ENCODE data around the gene SPAG5. TPM values are rescaled to one million over a fixed set of nuclear protein-coding genes. Genes with fewer than 3 reads are reported as not detected.

Gene SPAG5
- total and polyA plus RNA-seq, 2 experiments from 2014 or later, result 99.6 to 104 TPM

DNA sequence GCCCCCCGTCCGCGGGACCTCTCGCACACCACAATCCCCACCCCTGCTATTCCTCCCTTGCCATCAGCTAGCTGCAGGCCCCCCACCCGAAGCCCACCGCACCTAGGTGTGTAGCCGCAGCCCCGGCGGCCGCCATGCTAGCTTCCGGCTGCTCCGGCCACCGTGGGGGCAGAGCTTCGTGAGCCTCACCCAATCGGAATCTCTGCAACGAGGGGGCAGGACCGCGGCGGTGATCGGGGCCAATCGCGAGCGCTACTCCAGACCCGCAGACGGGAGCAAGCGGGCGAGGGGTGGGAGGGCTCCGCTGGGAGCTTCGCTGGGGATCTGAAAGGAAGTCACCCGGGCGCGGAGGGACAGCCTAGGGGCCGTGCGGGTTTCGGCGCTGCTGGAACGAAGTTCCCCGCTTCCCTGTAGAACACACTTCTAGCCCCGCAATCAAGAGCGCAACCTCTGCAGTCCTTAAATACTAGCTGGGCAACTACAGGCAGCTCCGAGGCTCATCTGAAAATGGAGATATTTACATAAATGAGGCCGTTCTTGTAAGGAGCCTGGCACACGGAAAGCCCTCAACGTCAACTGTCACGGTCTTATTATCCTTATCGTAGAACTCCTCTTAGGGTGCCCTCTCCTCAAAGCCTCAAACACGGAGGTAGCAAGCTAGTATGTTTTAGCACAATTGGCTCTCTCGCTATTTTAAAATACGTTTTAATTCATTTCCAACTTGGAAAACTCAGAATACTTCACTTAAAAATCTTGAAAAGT lies 27.3 kb downstream of the SPAG5 start, which contains the start of gene PIGS (continued):
- TF ChIP-seq, protein P1, sequence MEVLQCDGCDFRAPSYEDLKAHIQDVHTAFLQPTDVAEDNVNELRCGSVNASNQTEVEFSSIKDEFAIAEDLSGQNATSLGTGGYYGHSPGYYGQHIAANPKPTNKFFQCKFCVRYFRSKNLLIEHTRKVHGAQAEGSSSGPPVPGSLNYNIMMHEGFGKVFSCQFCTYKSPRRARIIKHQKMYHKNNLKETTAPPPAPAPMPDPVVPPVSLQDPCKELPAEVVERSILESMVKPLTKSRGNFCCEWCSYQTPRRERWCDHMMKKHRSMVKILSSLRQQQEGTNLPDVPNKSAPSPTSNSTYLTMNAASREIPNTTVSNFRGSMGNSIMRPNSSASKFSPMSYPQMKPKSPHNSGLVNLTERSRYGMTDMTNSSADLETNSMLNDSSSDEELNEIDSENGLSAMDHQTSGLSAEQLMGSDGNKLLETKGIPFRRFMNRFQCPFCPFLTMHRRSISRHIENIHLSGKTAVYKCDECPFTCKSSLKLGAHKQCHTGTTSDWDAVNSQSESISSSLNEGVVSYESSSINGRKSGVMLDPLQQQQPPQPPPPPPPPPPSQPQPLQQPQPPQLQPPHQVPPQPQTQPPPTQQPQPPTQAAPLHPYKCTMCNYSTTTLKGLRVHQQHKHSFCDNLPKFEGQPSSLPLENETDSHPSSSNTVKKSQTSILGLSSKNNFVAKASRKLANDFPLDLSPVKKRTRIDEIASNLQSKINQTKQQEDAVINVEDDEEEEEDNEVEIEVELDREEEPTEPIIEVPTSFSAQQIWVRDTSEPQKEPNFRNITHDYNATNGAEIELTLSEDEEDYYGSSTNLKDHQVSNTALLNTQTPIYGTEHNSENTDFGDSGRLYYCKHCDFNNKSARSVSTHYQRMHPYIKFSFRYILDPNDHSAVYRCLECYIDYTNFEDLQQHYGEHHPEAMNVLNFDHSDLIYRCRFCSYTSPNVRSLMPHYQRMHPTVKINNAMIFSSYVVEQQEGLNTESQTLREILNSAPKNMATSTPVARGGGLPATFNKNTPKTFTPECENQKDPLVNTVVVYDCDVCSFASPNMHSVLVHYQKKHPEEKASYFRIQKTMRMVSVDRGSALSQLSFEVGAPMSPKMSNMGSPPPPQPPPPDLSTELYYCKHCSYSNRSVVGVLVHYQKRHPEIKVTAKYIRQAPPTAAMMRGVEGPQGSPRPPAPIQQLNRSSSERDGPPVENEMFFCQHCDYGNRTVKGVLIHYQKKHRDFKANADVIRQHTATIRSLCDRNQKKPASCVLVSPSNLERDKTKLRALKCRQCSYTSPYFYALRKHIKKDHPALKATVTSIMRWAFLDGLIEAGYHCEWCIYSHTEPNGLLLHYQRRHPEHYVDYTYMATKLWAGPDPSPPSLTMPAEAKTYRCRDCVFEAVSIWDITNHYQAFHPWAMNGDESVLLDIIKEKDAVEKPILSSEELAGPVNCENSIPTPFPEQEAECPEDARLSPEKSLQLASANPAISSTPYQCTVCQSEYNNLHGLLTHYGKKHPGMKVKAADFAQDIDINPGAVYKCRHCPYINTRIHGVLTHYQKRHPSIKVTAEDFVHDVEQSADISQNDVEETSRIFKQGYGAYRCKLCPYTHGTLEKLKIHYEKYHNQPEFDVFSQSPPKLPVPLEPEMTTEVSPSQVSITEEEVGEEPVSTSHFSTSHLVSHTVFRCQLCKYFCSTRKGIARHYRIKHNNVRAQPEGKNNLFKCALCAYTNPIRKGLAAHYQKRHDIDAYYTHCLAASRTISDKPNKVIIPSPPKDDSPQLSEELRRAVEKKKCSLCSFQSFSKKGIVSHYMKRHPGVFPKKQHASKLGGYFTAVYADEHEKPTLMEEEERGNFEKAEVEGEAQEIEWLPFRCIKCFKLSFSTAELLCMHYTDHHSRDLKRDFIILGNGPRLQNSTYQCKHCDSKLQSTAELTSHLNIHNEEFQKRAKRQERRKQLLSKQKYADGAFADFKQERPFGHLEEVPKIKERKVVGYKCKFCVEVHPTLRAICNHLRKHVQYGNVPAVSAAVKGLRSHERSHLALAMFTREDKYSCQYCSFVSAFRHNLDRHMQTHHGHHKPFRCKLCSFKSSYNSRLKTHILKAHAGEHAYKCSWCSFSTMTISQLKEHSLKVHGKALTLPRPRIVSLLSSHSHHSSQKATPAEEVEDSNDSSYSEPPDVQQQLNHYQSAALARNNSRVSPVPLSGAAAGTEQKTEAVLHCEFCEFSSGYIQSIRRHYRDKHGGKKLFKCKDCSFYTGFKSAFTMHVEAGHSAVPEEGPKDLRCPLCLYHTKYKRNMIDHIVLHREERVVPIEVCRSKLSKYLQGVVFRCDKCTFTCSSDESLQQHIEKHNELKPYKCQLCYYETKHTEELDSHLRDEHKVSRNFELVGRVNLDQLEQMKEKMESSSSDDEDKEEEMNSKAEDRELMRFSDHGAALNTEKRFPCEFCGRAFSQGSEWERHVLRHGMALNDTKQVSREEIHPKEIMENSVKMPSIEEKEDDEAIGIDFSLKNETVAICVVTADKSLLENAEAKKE (CRISPR knock-in tag; IDR thresholded peaks at IDR 0.05), result no peak
- TF ChIP-seq POLR2AphosphoS5 (IDR thresholded peaks at IDR 0.05; ENCODE audit: low read depth) (peak; percentile 89), ZNF114 (CRISPR knock-in tag; IDR thresholded peaks at IDR 0.05) (no peak), EZH2phosphoT487 (IDR thresholded peaks at IDR 0.05; ENCODE audit: unreplicated experiment) (no peak), NANOG (IDR thresholded peaks at IDR 0.05; ENCODE audit: borderline replicate concordance) (no peak), JUNB (IDR thresholded peaks at IDR 0.05; ENCODE audit: unreplicated experiment) (no peak)
- TF ChIP-seq, protein P2, sequence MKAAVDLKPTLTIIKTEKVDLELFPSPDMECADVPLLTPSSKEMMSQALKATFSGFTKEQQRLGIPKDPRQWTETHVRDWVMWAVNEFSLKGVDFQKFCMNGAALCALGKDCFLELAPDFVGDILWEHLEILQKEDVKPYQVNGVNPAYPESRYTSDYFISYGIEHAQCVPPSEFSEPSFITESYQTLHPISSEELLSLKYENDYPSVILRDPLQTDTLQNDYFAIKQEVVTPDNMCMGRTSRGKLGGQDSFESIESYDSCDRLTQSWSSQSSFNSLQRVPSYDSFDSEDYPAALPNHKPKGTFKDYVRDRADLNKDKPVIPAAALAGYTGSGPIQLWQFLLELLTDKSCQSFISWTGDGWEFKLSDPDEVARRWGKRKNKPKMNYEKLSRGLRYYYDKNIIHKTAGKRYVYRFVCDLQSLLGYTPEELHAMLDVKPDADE (IDR thresholded peaks at IDR 0.05), result peak; percentile 53; the same call in 1 of the 2 replicates

Data from GM23338 (cell line).